Subcutaneous adipose tissue (tissue), 4 donors: ENCODE results near the gene DPY30. TPM values are rescaled to one million over a fixed set of nuclear protein-coding genes. Genes with fewer than 3 reads are reported as not detected.

Experiments
- CTCF ChIP-seq: fragments of 450-650 bp; IDR thresholded peaks from one replicate; pipeline ENCODE4 v1.5.1; 2016; ENCODE audit warnings: low read depth, mild to moderate bottlenecking, control low read depth, antibody characterized with exemption, moderate library complexity
- total RNA-seq, 4 donors: library from RNA; depleted of rRNA; stranded (reverse); fragments of >200 nt; gene quantifications; one replicate each; pipeline ENCODE4 v1.1.0, GENCODE V29; 2016

The DPY30 gene
- total RNA-seq, 4 donors from 2014 or later = 22.2 to 69.3 (median 51.8) TPM

GRCh38 chr2:31978436-31978835 lies 61.2 kb downstream of the DPY30 start:
- TF ChIP-seq CTCF = no peak

Other genes starting within 250 kb of the DPY30 start
- 10 to 100 TPM; 14.7 to 32.8 (median 25.4) TPM for gene MEMO1, start 28.8 kb downstream of the DPY30 start, total RNA-seq
- 10 to 100 TPM; 15.3 to 26.9 (median 21.2) TPM for gene SPAST, start 23.8 kb upstream of the DPY30 start, total RNA-seq
- gene SLC30A6, start 126.1 kb upstream of the DPY30 start, total RNA-seq = 10 to 100 TPM; 12.2 to 29.8 (median 18.1) TPM
- gene NLRC4, start 225.1 kb upstream of the DPY30 start, total RNA-seq = 10 to 100 TPM in 1 of 4 donors, 1 to 10 TPM in 3; 1.5 to 18.9 (median 5.0) TPM
- gene YIPF4, start 238.1 kb upstream of the DPY30 start, total RNA-seq = 10 to 100 TPM; 29.4 to 48.9 (median 32.1) TPM